ENCODE data around the gene HDAC9.

- no peak for TF ChIP-seq CTCF (IDR thresholded peaks at IDR 0.05)
- no peak for TF ChIP-seq ZFX (IDR thresholded peaks at IDR 0.05; ENCODE audit: borderline replicate concordance)
Observed at GRCh38 chr7:18619311-18619710, 123.8 kb downstream of the HDAC9 start.

Data from 22Rv1 (cell line).